SK-N-SH treated with all-trans-retinoic acid at 6 μM for 48 hours (cell line): Measurements from ENCODE around the gene SCGB3A1.

Experiments used
- ATAC-seq: fragments of 200-7000 bp; cut with Tn5 transposase; 3 replicates; pipeline ENCODE4 v1.9.1; 2020; ENCODE audit warnings: mild to moderate bottlenecking, moderate library complexity
- ARNTL ChIP-seq: fragments of 450-650 bp; formaldehyde crosslinking; IDR thresholded peaks from 2 replicates; pipeline ENCODE4 v1.5.0; 2020; ENCODE audit warnings: low read depth, mild to moderate bottlenecking, moderate library complexity, borderline replicate concordance
- BACH2 ChIP-seq: fragments of 250-450 bp; sonication (Bioruptor Pico); IDR thresholded peaks from 2 replicates; pipeline ENCODE4 v1.9.0; 2021; ENCODE audit warnings: mild to moderate bottlenecking, borderline replicate concordance
- CREB5 ChIP-seq: fragments of 250-450 bp; sonication (Bioruptor Pico); IDR thresholded peaks from 2 replicates; pipeline ENCODE4 v1.5.1; 2020; ENCODE audit warnings: low read depth, mild to moderate bottlenecking, moderate library complexity
- CSDC2 ChIP-seq: fragments of 250-450 bp; sonication (Bioruptor Pico); IDR thresholded peaks from 2 replicates; pipeline ENCODE4 v1.5.0; 2020; ENCODE audit warnings: mild to moderate bottlenecking, moderate library complexity
- ESRRG ChIP-seq: fragments of 250-450 bp; sonication (Bioruptor Pico); IDR thresholded peaks from 2 replicates; pipeline ENCODE4 v1.6.1; 2021; ENCODE audit warnings: mild to moderate bottlenecking
- GLIS3 ChIP-seq: fragments of 250-450 bp; sonication (Bioruptor Pico); IDR thresholded peaks from 2 replicates; pipeline ENCODE4 v1.5.0; 2020; ENCODE audit warnings: mild to moderate bottlenecking, moderate library complexity
- ISL1 ChIP-seq: fragments of 250-450 bp; sonication (Bioruptor Pico); IDR thresholded peaks from 2 replicates; pipeline ENCODE4 v2.1.2; 2022; ENCODE audit warnings: mild to moderate bottlenecking, moderate library complexity
- POU6F1 ChIP-seq: fragments of 250-450 bp; sonication (Bioruptor Pico); IDR thresholded peaks from 2 replicates; pipeline ENCODE4 v1.8.0; 2021; ENCODE audit warnings: low read depth, mild to moderate bottlenecking, moderate library complexity, borderline replicate concordance
- PPARA ChIP-seq: fragments of 250-450 bp; sonication (Bioruptor Pico); IDR thresholded peaks from 2 replicates; pipeline ENCODE4 v1.5.0; 2020; ENCODE audit warnings: mild to moderate bottlenecking, borderline replicate concordance
- RARB ChIP-seq: fragments of 250-450 bp; sonication (Bioruptor Pico); IDR thresholded peaks from 2 replicates; pipeline ENCODE4 v1.8.0; 2021; ENCODE audit warnings: mild to moderate bottlenecking, moderate library complexity
- SNAI2 ChIP-seq: fragments of 250-450 bp; sonication (Bioruptor Pico); IDR thresholded peaks from 2 replicates; pipeline ENCODE4 v1.5.0; 2020; ENCODE audit warnings: mild to moderate bottlenecking, moderate library complexity
- TCF4 ChIP-seq: fragments of 250-450 bp; sonication (Bioruptor Pico); IDR thresholded peaks from 2 replicates; pipeline ENCODE4 v1.8.0; 2021; ENCODE audit warnings: mild to moderate bottlenecking, moderate library complexity, borderline replicate concordance
- TOX ChIP-seq: fragments of 250-450 bp; sonication (Bioruptor Pico); IDR thresholded peaks from 2 replicates; pipeline ENCODE4 v1.8.0; 2021; ENCODE audit warnings: mild to moderate bottlenecking, moderate library complexity, borderline replicate concordance
- ZFP30 ChIP-seq: fragments of 450-650 bp; formaldehyde crosslinking; IDR thresholded peaks from 2 replicates; pipeline ENCODE4 v1.5.0; 2022; ENCODE audit warnings: mild to moderate bottlenecking, moderate library complexity
- ZNF565 ChIP-seq: fragments of 450-650 bp; formaldehyde crosslinking; conservative IDR thresholded peaks from 2 replicates; pipeline ENCODE4 v1.5.0; 2020; ENCODE audit warnings: low read depth, mild to moderate bottlenecking, moderate library complexity
- ZNF70 ChIP-seq: fragments of 450-650 bp; formaldehyde crosslinking; IDR thresholded peaks from 2 replicates; pipeline ENCODE4 v1.5.0; 2020; ENCODE audit warnings: mild to moderate bottlenecking, moderate library complexity
- ZNF8 ChIP-seq: fragments of 450-650 bp; formaldehyde crosslinking; IDR thresholded peaks from 2 replicates; pipeline ENCODE4 v1.5.0; 2020; ENCODE audit warnings: mild to moderate bottlenecking, moderate library complexity
- TF ChIP-seq, protein P1 (sequence below): fragments of 250-450 bp; sonication (Bioruptor Pico); IDR thresholded peaks from 2 replicates; pipeline ENCODE4 v1.8.0; 2020; ENCODE audit warnings: mild to moderate bottlenecking, moderate library complexity, borderline replicate concordance
- TF ChIP-seq, protein P2 (sequence below): fragments of 250-450 bp; sonication (Bioruptor Pico); IDR thresholded peaks from 2 replicates; pipeline ENCODE4 v1.5.1; 2021; ENCODE audit warnings: mild to moderate bottlenecking, moderate library complexity

SCGB3A1 gene

DNA sequence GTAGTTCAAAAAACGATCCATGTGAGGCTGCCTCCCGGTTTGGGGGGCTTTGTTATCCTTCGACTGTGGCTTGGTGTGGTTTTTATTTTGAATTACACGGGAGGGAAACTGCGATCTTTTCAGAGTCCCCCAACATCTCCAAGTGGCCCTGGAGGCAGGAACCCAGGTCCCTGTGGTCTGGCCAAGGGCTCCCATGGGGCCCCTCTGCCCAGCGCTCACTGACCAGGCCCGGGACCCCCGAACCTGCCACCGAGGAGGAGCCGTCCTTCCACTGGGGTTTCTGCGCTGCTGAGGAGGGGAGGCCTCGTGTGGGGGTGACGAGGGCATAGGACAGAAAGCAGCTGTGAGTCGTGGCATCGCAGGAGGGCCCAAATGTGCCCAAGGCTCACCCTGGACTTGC lies 18.1 kb upstream of the SCGB3A1 start:
- TF ChIP-seq TOX: no peak
- no peak for TF ChIP-seq CSDC2 (CRISPR knock-in tag)
- TF ChIP-seq POU6F1: no peak
- ATAC-seq: no peak

GRCh38 chr5:180608572-180609310 lies 17.4 kb upstream of the SCGB3A1 start:
- no peak for ATAC-seq
- no peak for TF ChIP-seq TCF4
- TF ChIP-seq POU6F1: no peak
- no peak for TF ChIP-seq ESRRG
- TF ChIP-seq, protein P1, sequence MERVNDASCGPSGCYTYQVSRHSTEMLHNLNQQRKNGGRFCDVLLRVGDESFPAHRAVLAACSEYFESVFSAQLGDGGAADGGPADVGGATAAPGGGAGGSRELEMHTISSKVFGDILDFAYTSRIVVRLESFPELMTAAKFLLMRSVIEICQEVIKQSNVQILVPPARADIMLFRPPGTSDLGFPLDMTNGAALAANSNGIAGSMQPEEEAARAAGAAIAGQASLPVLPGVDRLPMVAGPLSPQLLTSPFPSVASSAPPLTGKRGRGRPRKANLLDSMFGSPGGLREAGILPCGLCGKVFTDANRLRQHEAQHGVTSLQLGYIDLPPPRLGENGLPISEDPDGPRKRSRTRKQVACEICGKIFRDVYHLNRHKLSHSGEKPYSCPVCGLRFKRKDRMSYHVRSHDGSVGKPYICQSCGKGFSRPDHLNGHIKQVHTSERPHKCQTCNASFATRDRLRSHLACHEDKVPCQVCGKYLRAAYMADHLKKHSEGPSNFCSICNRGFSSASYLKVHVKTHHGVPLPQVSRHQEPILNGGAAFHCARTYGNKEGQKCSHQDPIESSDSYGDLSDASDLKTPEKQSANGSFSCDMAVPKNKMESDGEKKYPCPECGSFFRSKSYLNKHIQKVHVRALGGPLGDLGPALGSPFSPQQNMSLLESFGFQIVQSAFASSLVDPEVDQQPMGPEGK (CRISPR knock-in tag): no peak
- TF ChIP-seq ISL1 (CRISPR knock-in tag): no peak
- no peak for TF ChIP-seq ZFP30 (CRISPR knock-in tag)
- TF ChIP-seq BACH2 (CRISPR knock-in tag): no peak
- TF ChIP-seq ZNF565 (CRISPR knock-in tag): no peak
- no peak for TF ChIP-seq CSDC2 (CRISPR knock-in tag)
- TF ChIP-seq ZNF70 (CRISPR knock-in tag): no peak
- no peak for TF ChIP-seq ARNTL (CRISPR knock-in tag)
- no peak for TF ChIP-seq TOX

GRCh38 chr5:180607861-180608571 lies 16.7 kb upstream of the SCGB3A1 start:
- TF ChIP-seq ZFP30 (CRISPR knock-in tag): no peak
- TF ChIP-seq GLIS3 (CRISPR knock-in tag): no peak
- TF ChIP-seq PPARA (CRISPR knock-in tag): no peak
- TF ChIP-seq SNAI2 (CRISPR knock-in tag): no peak
- TF ChIP-seq ISL1 (CRISPR knock-in tag): no peak
- TF ChIP-seq, protein P1 (CRISPR knock-in tag): no peak
- no peak for ATAC-seq

- no peak for ATAC-seq
- TF ChIP-seq PPARA (CRISPR knock-in tag) (no peak), ZFP30 (CRISPR knock-in tag) (no peak), BACH2 (CRISPR knock-in tag) (no peak), ZNF565 (CRISPR knock-in tag) (no peak), RARB (no peak), CREB5 (CRISPR knock-in tag) (no peak), SNAI2 (CRISPR knock-in tag) (no peak), ZNF70 (CRISPR knock-in tag) (no peak), ZNF8 (CRISPR knock-in tag) (no peak), ESRRG (no peak)
- TF ChIP-seq, protein P2, sequence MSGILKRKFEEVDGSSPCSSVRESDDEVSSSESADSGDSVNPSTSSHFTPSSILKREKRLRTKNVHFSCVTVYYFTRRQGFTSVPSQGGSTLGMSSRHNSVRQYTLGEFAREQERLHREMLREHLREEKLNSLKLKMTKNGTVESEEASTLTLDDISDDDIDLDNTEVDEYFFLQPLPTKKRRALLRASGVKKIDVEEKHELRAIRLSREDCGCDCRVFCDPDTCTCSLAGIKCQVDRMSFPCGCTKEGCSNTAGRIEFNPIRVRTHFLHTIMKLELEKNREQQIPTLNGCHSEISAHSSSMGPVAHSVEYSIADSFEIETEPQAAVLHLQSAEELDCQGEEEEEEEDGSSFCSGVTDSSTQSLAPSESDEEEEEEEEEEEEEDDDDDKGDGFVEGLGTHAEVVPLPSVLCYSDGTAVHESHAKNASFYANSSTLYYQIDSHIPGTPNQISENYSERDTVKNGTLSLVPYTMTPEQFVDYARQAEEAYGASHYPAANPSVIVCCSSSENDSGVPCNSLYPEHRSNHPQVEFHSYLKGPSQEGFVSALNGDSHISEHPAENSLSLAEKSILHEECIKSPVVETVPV (CRISPR knock-in tag): no peak
- TF ChIP-seq, protein P1 (CRISPR knock-in tag): no peak
Measured at GRCh38 chr5:180606215-180606785, 15.0 kb upstream of the SCGB3A1 start.
